ENCODE measurements around the gene HTT. TPM values are rescaled to one million over a fixed set of nuclear protein-coding genes. Genes with fewer than 3 reads are reported as not detected.

The HTT gene
- total RNA-seq, 1 donor from 2014 or later: 20.0 TPM

- intact Hi-C loops (cut with micrococcal nuclease): no loop called here
- no peak overlapping the region for H3K4me3 ChIP-seq
- H3K27me3 ChIP-seq (ENCODE audit: low read depth): no peaks in the 10 kb centered on the region
- TF ChIP-seq CTCF (IDR thresholded peaks at IDR 0.05; ENCODE audit: borderline replicate concordance): no peak
- H3K36me3 ChIP-seq: peaks cover 50% of the 10 kb centered on the region
- H3K9me3 ChIP-seq (replicated peaks): no peaks in the 10 kb centered on the region
- peak overlapping the region; percentile 58 for H3K27ac ChIP-seq (replicated peaks)
- DNase-seq: no peak
- H3K4me1 ChIP-seq: peaks cover 56% of the 10 kb centered on the region
Measured at GRCh38 chr4:3108211-3108610, 33.7 kb downstream of the HTT start.

GRCh38 chr4:3111461-3111860 lies 37.0 kb downstream of the HTT start:
- Histone ChIP-seq H3K4me3 (no peak overlapping the region), H3K4me1 (peaks cover 67% of the 10 kb centered on the region), H3K36me3 (peaks cover 47% of the 10 kb centered on the region), H3K27ac (replicated peaks) (peak overlapping the region; percentile 73), H3K9me3 (replicated peaks) (no peaks in the 10 kb centered on the region), H3K27me3 (ENCODE audit: low read depth) (no peaks in the 10 kb centered on the region)
- intact Hi-C loops (cut with micrococcal nuclease): no loop called here
- no peak for DNase-seq
- no peak for TF ChIP-seq CTCF (IDR thresholded peaks at IDR 0.05; ENCODE audit: borderline replicate concordance)

GRCh38 chr4:3112201-3112600 lies 37.7 kb downstream of the HTT start:
- intact Hi-C loops (cut with micrococcal nuclease): no loop called here
- no peak for TF ChIP-seq CTCF (IDR thresholded peaks at IDR 0.05; ENCODE audit: borderline replicate concordance)
- H3K4me1 ChIP-seq: peaks cover 67% of the 10 kb centered on the region
- peak overlapping the region; percentile 73 for H3K27ac ChIP-seq (replicated peaks)
- no peaks in the 10 kb centered on the region for H3K9me3 ChIP-seq (replicated peaks)
- H3K36me3 ChIP-seq: peaks cover 47% of the 10 kb centered on the region
- no peak overlapping the region for H3K4me3 ChIP-seq
- H3K27me3 ChIP-seq (ENCODE audit: low read depth): no peaks in the 10 kb centered on the region
- DNase-seq: no peak

- DNase-seq: no peak
- intact Hi-C loops (cut with micrococcal nuclease): no loop called here
- Histone ChIP-seq H3K27ac (replicated peaks) (peak overlapping the region; percentile 73), H3K9me3 (replicated peaks) (no peaks in the 10 kb centered on the region), H3K36me3 (peaks cover 41% of the 10 kb centered on the region), H3K4me3 (no peak overlapping the region), H3K27me3 (ENCODE audit: low read depth) (no peaks in the 10 kb centered on the region), H3K4me1 (peaks cover 65% of the 10 kb centered on the region)
- TF ChIP-seq CTCF (IDR thresholded peaks at IDR 0.05; ENCODE audit: borderline replicate concordance): no peak
Measured at GRCh38 chr4:3112609-3113469, 38.4 kb downstream of the HTT start.

GRCh38 chr4:3114377-3114776 lies 39.9 kb downstream of the HTT start:
- TF ChIP-seq CTCF (IDR thresholded peaks at IDR 0.05; ENCODE audit: borderline replicate concordance): no peak
- intact Hi-C loops (cut with micrococcal nuclease): no loop called here
- H3K27ac ChIP-seq (replicated peaks): no peak overlapping the region

More at GRCh38 chr4:3114377-3114776, 39.9 kb downstream of the HTT start:
- Histone ChIP-seq H3K4me1 (peaks cover 53% of the 10 kb centered on the region), H3K4me3 (no peak overlapping the region), H3K36me3 (peaks cover 35% of the 10 kb centered on the region), H3K9me3 (replicated peaks) (no peaks in the 10 kb centered on the region), H3K27me3 (ENCODE audit: low read depth) (no peaks in the 10 kb centered on the region)
- no peak for DNase-seq
